HG03039 (cell line): ENCODE data around the gene LIPN.

Experiments used
- ATAC-seq: cut with Tn5 transposase; IDR thresholded peaks from one replicate; pipeline ENCODE4 v1.9.1; 2021; ENCODE audit warnings: mild to moderate bottlenecking, moderate library complexity; ENCODE audit not compliant: unreplicated experiment

The LIPN gene

DNA sequence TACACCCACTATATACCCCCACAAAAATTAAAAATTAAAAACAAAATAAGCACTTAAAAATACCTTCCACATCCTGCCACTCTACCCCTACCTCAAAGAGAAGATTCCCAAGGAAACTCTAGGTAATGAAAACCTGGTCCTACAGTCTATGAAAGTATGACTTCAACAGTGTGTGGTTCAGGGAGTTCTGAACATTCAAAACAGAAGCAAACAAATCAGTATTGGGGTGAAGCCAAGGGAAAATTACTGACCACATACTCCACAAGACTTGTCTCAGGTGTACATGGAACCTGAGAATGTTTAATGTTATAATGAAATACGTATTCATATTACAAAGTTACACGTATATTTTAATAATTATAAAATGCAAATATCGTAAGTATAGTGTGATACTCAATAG lies 22.4 kb downstream of the LIPN start:
- ATAC-seq = no peak

DNA sequence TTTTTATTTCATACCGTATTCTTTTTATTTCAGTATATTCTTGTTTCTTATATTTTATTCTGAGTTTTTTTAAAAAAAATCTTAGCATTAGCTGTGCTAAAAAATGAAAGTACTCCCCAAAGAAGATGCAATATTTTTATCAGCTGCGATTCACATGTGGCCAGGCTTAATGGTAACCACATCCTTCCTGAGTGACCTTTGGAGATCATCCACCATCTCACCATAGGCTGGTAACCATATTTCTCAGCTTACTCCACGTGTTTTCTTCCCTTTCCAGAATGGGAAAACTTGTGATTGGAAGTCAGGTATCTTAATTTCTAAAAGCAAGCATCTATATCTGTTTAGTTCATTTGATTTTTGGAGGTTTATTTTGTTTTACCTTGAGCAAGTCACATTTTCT lies 23.9 kb downstream of the LIPN start:
- ATAC-seq = no peak

GRCh38 chr10:88786032-88786770 lies 26.4 kb downstream of the LIPN start:
- no peak for ATAC-seq

GRCh38 chr10:88787463-88787862 lies 27.6 kb downstream of the LIPN start:
- ATAC-seq = no peak

DNA sequence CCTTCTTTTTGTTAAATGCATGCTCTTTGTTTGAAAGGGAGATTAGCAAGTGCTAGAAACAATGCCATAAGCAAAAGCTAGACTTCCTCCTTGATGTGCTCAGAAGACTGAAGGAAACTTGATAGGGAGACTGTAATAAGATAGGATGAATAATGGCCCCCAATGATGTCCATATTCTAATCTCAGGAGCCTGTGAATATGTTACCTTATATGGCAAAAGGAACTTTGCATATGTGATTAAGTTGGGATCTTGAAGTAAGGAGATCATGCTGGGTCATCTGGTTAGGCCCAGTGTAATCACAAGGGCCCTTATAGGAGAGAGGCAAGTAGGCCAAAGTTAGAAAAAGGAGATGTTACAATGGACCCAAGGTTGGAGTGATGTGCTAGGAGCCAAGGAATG lies 29.1 kb downstream of the LIPN start:
- no peak for ATAC-seq

GRCh38 chr10:88791924-88792323 lies 32.1 kb downstream of the LIPN start:
- no peak for ATAC-seq

- no peak for ATAC-seq
These were observed 32.8 kb downstream of the LIPN start for GRCh38 chr10:88792661-88793060.

DNA sequence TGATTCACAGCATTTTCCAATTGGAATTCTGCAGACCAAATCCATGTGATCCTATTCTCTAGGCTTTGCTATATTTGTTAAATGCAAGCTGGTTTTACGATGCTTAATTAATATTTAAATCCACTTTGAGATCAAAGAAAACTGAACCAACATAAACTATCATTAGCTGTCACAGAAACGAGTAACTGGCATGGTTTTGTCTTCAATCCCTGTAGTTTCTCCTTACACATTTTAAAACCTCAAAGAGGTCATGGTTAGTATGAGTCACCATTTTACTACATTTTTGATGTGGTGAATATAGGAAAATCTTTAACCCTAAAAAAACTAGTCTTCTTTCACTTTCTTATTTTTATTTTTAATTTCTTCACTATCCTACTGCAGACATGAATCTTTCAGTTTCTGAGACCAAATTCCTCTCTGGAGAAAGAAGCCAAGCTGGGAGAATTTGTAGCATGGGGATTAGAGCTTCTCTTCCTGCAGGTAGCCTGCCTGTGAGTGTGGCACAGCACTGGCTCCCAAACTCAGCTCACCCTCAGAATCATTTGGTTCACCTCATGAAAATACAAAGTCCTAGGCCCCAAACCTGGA lies 34.0 kb downstream of the LIPN start:
- ATAC-seq = no peak

GRCh38 chr10:88794731-88795130 lies 34.9 kb downstream of the LIPN start:
- no peak for ATAC-seq

GRCh38 chr10:88800152-88801125 lies 40.6 kb downstream of the LIPN start:
- ATAC-seq = no peak

GRCh38 chr10:88802523-88803285 lies 42.9 kb downstream of the LIPN start, which contains the start of gene LIPM:
Gene LIPM, plus strand, starts transcription at chr10:88802730. Its CDS starts 167 bp downstream, at chr10:88802897.
- no peak for ATAC-seq

- no peak for ATAC-seq
These were observed 43.8 kb downstream of the LIPN start for GRCh38 chr10:88803641-88804040.

- ATAC-seq = no peak
These were observed 44.4 kb downstream of the LIPN start for GRCh38 chr10:88804083-88804812.

DNA sequence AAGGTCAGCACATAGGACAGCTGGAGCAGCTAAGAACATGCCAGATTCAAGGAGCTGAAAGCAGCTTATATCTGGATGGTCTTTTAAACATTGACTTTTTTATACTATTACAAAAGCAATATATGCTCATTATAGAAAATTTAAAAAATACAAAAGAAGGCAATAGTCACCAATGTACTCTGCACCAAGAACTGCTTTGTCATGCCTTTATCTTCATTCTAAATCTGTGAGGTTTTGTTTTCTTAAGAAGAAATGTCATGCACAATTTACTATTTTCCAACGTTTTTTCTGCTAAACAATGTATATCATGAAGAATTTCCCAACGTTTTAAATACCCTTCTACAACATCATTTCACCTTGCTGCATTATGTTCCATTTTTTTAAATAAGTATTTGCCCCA lies 45.5 kb downstream of the LIPN start:
- ATAC-seq = no peak

DNA sequence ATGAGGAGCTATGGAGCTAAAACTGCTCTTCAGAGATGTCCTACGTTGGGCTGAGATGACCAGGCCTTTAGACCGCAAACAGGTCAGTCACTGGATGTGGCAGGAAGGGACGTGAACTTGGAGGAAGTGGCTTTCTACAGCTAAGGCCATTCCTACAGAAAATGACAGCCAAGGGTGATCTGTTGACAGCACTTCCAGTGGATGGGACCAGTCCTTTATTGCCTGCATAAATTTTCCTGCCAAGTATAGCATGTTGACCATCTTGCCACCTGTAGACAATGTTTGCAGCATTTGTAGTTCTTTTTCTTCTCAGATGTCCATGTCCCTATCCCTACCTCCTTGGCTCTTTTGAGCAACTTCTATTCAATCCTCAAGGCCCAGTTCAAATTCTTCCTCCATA lies 46.1 kb downstream of the LIPN start:
- ATAC-seq = no peak

GRCh38 chr10:88809621-88810020 lies 49.8 kb downstream of the LIPN start:
- ATAC-seq = no peak

GRCh38 chr10:88810196-88810961 lies 50.6 kb downstream of the LIPN start:
- no peak for ATAC-seq

GRCh38 chr10:88813200-88813599 lies 53.4 kb downstream of the LIPN start:
- no peak for ATAC-seq

GRCh38 chr10:88819290-88819689 lies 59.5 kb downstream of the LIPN start:
- no peak for ATAC-seq
